EH (cell line): Measurements from ENCODE around the gene MGLL.

ENCODE experiments used
- DNase-seq: peaks from one replicate; pipeline ENCODE4 v3.0.0-alpha.2; 2015; ENCODE audit warnings: low read depth

The MGLL gene

GRCh38 chr3:127674101-127674721, 148.1 kb downstream of the MGLL start:
- no peak for DNase-seq

- peak; percentile 75 for DNase-seq
These were observed 148.9 kb downstream of the MGLL start for GRCh38 chr3:127673191-127674100.

- DNase-seq, result peak; percentile 83
These were observed 149.7 kb downstream of the MGLL start, which contains the start of gene ABTB1 for GRCh38 chr3:127672429-127673190. TSS of gene ABTB1 (plus strand) at chr3:127672952. CDS start at chr3:127673026, 74 bp downstream.

- peak; percentile 23 for DNase-seq
These were observed 150.5 kb downstream of the MGLL start for GRCh38 chr3:127671523-127672428.

- no peak for DNase-seq
These were observed 151.4 kb downstream of the MGLL start for GRCh38 chr3:127670761-127671522.

- DNase-seq, result no peak
These were observed 152.1 kb downstream of the MGLL start for GRCh38 chr3:127670229-127670559.

GRCh38 chr3:127669541-127670228, 152.6 kb downstream of the MGLL start:
- no peak for DNase-seq

- DNase-seq, result no peak
These were observed 153.4 kb downstream of the MGLL start for GRCh38 chr3:127668906-127669305.

- no peak for DNase-seq
These were observed 155.1 kb downstream of the MGLL start for GRCh38 chr3:127667119-127667681.

GRCh38 chr3:127666676-127667075, 155.6 kb downstream of the MGLL start:
- DNase-seq, result no peak

- peak; percentile 71 for DNase-seq
These were observed 156.7 kb downstream of the MGLL start for GRCh38 chr3:127665586-127665985.

GRCh38 chr3:127665165-127665564, 157.2 kb downstream of the MGLL start:
- DNase-seq, result no peak

- DNase-seq, result no peak
These were observed 159.2 kb downstream of the MGLL start for GRCh38 chr3:127663151-127663550.

GRCh38 chr3:127662001-127662469, 160.3 kb downstream of the MGLL start:
- DNase-seq, result no peak

- DNase-seq, result no peak
These were observed 160.7 kb downstream of the MGLL start for GRCh38 chr3:127661600-127661999.

- DNase-seq, result no peak
These were observed 161.6 kb downstream of the MGLL start for GRCh38 chr3:127660621-127661251.

- DNase-seq, result peak; percentile 72
These were observed 164.1 kb downstream of the MGLL start for GRCh38 chr3:127658234-127658633.

- DNase-seq, result no peak
These were observed 165.4 kb downstream of the MGLL start for GRCh38 chr3:127656906-127657305.

GRCh38 chr3:127655641-127656040, 166.7 kb downstream of the MGLL start:
- DNase-seq, result peak; percentile 92
